Psoas muscle (tissue), 8 donors: ENCODE data around the gene BTG1. TPM values are rescaled to one million over a fixed set of nuclear protein-coding genes. Genes with fewer than 3 reads are reported as not detected.

Experiments used
- ATAC-seq, 4 donors: fragments of 200-7000 bp; cut with Tn5 transposase; one replicate each; pipeline ENCODE4 v1.9.1; 2020; ENCODE audit warnings: moderate library complexity in 3 of 4, mild to moderate bottlenecking in 2 of 4
- DNase-seq, 2 donors: peaks; one replicate each; pipeline ENCODE4 v3.0.0-alpha.2; 2020
- H3K27ac ChIP-seq: fragments of 200-600 bp; one replicate; pipeline ENCODE4 v1.8.0; 2022
- H3K27me3 ChIP-seq, 3 donors: fragments of 200-600 bp in 1 of 3; one replicate each; pipeline versions ENCODE4 v1.6.1 to v1.8.0; 2013 to 2022; ENCODE audit warnings: low read length in 2 of 3, mild to moderate bottlenecking in 2 of 3, moderate library complexity in 1 of 3; ENCODE audit not compliant: insufficient read depth in 3 of 3
- H3K36me3 ChIP-seq, 2 donors: fragments of 200-600 bp in 1 of 2; one replicate each; pipeline versions ENCODE4 v1.6.1 to v1.8.0; 2013 to 2022; ENCODE audit warnings: low read depth in 1 of 2, mild to moderate bottlenecking in 1 of 2, moderate library complexity in 1 of 2; ENCODE audit not compliant: insufficient read depth in 1 of 2
- H3K4me1 ChIP-seq: fragments of 200-600 bp; one replicate; pipeline ENCODE4 v1.8.0; 2022
- H3K4me3 ChIP-seq: fragments of 200-600 bp; one replicate; pipeline ENCODE4 v1.8.0; 2022; ENCODE audit warnings: mild to moderate bottlenecking
- H3K9me3 ChIP-seq: fragments of 200-600 bp; one replicate; pipeline ENCODE4 v1.8.0; 2022
- WGBS, 3 donors: extraction: QIAGEN DNeasy Blood & Tissue Kit; methylation state at CpG; one replicate each; pipeline versions ENCODE4 v1.1.6 to v1.1.7; 2013; 5-methylcytosine and 5-hydroxymethylcytosine counted together
- intact Hi-C, 2 donors: fragments of 100-400 bp; cut with DNase I; formaldehyde crosslinking; loops; one replicate each; pipeline versions ENCODE4 v1.11.0 to v1.14.2; 2022
- polyA plus RNA-seq, 3 donors: library from polyadenylated mRNA; stranded (reverse); fragments of 200-250 nt; gene quantifications; one replicate each; pipeline ENCODE4 v1.2.3, GENCODE V29; 2013
- total RNA-seq, 4 donors: library from RNA; stranded (reverse); fragmentation: NEBNext Ultra II Directional in 2 of 4; extraction: Animal tissue kit (Norgen Biotek cat#: 25700) in 2 of 4; gene quantifications; one replicate each; pipeline versions ENCODE4 v1.2.1 to v1.2.4, GENCODE V29; 2021 to 2023
- TF ChIP-seq, protein P1 (sequence below): fragments of 200-600 bp; IDR thresholded peaks from one replicate; pipeline ENCODE4 v1.8.0; 2022; ENCODE audit warnings: antibody characterized with exemption
- donor health status: healthy with polysubstance abuse.
- donor health status: DM: no; HTN: no; CAD: no; lungs with moderate emphysema.
- donor health status: Bipolar disorder and iron deficiency.
- donor health status: healthy.
- donor health status: DM: yes; HTN: yes; CAD: no.
- donor health status: DM: no; HTN: no; CAD: no.
- donor health status: DM: no; HTN: no; CAD: no.
- donor health status: DM: yes; HTN: yes; CAD: no.

The BTG1 gene
- total and polyA plus RNA-seq, 7 donors: 9.9 to 34.2 (median 18.4) TPM

- TF ChIP-seq, protein P1, sequence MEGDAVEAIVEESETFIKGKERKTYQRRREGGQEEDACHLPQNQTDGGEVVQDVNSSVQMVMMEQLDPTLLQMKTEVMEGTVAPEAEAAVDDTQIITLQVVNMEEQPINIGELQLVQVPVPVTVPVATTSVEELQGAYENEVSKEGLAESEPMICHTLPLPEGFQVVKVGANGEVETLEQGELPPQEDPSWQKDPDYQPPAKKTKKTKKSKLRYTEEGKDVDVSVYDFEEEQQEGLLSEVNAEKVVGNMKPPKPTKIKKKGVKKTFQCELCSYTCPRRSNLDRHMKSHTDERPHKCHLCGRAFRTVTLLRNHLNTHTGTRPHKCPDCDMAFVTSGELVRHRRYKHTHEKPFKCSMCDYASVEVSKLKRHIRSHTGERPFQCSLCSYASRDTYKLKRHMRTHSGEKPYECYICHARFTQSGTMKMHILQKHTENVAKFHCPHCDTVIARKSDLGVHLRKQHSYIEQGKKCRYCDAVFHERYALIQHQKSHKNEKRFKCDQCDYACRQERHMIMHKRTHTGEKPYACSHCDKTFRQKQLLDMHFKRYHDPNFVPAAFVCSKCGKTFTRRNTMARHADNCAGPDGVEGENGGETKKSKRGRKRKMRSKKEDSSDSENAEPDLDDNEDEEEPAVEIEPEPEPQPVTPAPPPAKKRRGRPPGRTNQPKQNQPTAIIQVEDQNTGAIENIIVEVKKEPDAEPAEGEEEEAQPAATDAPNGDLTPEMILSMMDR: no peak
- H3K27ac ChIP-seq: peak overlapping the region; percentile 97
- no peaks in the 10 kb centered on the region for H3K9me3 ChIP-seq
- H3K4me1 ChIP-seq: peaks cover 70% of the 10 kb centered on the region
- 11 to 17% (median 16%) methylated on average over 4 of the region's 4 CpGs for WGBS, 3 donors
- peaks cover 0 to 17% of the 10 kb centered on the region in 2 donors for H3K36me3 ChIP-seq
- no peaks in the 10 kb centered on the region for H3K27me3 ChIP-seq
- peak overlapping the region; percentile 86 for H3K4me3 ChIP-seq
- intact Hi-C loops: loop anchor here (5.0 to 10.0 kb wide), 3 partner anchors 326 to 431 kb away; no protein-coding TSS in a partner anchor
- DNase-seq (no peak), ATAC-seq (no peak)
Observed at GRCh38 chr12:92140896-92141536, 4.6 kb downstream of the BTG1 start.

DNA sequence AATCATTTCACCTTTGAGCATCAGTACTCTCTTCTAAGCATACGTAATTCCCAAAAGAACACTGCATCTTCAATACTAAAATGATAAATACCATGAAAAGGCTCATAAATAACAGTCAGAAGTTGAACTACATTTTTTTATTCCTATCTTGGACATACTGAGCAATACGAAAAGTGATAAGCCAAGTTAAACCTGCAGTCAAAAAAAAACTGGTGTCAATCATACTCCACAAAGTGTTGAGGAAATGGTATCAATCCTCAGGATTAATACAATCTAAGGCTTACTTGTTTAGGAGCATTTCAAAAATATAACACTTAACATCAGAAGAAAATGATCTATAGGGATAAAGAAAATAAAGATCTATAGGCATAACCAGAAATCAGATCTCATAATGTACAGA lies 5.5 kb downstream of the BTG1 start:
- Histone ChIP-seq H3K27me3 (no peaks in the 10 kb centered on the region), H3K4me1 (peaks cover 70% of the 10 kb centered on the region), H3K27ac (peak overlapping the region; percentile 97), H3K36me3 (peaks cover 0 to 17% of the 10 kb centered on the region in 2 donors), H3K9me3 (no peaks in the 10 kb centered on the region), H3K4me3 (peak overlapping the region; percentile 86)
- intact Hi-C loops: loop anchor here (5.0 to 10.0 kb wide), 3 partner anchors 325 to 432 kb away; no protein-coding TSS in a partner anchor
- DNase-seq (no peak), ATAC-seq (no peak)
- WGBS, 3 donors: 42 to 50% (median 45%) methylated on average over 2 of the region's 2 CpGs
- TF ChIP-seq, protein P1: no peak

DNA sequence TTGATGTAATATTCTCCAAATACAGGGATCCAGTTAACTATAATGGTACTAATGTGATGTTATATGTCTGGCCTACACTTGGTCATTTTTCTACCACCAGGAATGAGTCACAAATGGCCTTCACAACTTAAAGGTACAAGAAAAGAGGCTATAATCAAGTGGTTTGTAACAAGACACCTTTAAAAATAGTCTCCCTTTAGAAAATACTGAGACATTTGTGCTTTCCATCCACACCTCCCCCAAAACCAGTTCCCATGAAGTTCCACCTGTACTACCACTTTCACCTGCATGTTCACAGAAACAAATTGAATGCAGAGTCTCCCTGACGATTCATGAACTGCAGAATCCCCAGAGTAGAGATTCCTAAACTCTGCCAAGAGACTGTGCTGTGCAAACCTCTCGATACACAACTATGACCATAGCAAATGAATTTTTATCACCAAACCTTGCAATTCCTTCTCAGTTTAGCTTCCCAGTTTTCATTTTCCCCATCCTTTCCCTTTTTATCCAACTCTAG lies 6.0 kb downstream of the BTG1 start:
- H3K36me3 ChIP-seq: peaks cover 0 to 17% of the 10 kb centered on the region in 2 donors
- peak overlapping the region; percentile 86 for H3K4me3 ChIP-seq
- TF ChIP-seq, protein P1: no peak
- 8 to 17% (median 12%) methylated on average over 2 of the region's 2 CpGs for WGBS, 3 donors
- H3K4me1 ChIP-seq: peaks cover 74% of the 10 kb centered on the region
- intact Hi-C loops: loop anchor here (5.0 to 10.0 kb wide), 4 partner anchors 325 to 433 kb away; no protein-coding TSS in a partner anchor
- H3K27me3 ChIP-seq: no peaks in the 10 kb centered on the region
- H3K27ac ChIP-seq: no peak overlapping the region
- H3K9me3 ChIP-seq: no peaks in the 10 kb centered on the region
- DNase-seq (no peak), ATAC-seq (no peak)

DNA sequence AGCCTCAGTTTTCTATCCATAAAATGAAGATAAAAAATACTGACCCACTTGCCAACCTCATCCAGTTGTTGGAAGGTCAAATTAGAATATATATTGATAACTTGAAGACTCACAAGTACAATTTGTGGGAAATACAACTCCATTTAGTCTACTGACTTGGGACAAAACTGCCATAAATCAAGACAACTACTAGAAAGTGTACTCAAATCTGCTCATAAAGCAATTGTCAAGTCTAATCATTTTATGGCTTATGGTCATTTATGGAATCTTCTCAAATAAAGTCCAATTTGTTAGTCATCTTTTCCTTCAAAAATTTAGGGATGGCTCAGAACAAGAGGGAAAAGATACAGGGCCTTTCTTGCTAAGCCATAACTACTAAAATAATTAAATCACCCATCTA lies 7.0 kb downstream of the BTG1 start:
- intact Hi-C loops: loop anchor here in 1 of 2 donors (5.0 kb wide), 1 partner anchor 326 kb away; no protein-coding TSS in a partner anchor
- H3K9me3 ChIP-seq: no peaks in the 10 kb centered on the region
- no peaks in the 10 kb centered on the region for H3K27me3 ChIP-seq
- ATAC-seq: no peak
- peaks cover 80% of the 10 kb centered on the region for H3K4me1 ChIP-seq
- H3K4me3 ChIP-seq: peak overlapping the region; percentile 86
- TF ChIP-seq, protein P1: no peak
- peaks cover 0 to 14% of the 10 kb centered on the region in 2 donors for H3K36me3 ChIP-seq
- H3K27ac ChIP-seq: no peak overlapping the region
- DNase-seq: no peak
